Stomach (tissue), 9 donors: Measurements from ENCODE around the gene CLCNKA. TPM values are rescaled to one million over a fixed set of nuclear protein-coding genes. Genes with fewer than 3 reads are reported as not detected.
"Not testable (repeated sequence)": the region's sequence is repeated elsewhere in the genome, so short reads cannot be mapped to it uniquely, and the experiment has no call there.

Source experiments
- DNase-seq, 2 donors: peaks; one replicate each; pipeline versions ENCODE4 v3.0.0 to v3.0.0-alpha.2; 2013 to 2019
- H3K27ac ChIP-seq, 5 donors: fragments of 200-600 bp in 4 of 5; sonication (generic) in 4 of 5; one replicate each; pipeline ENCODE4 v1.5.1; 2013 to 2019; ENCODE audit warnings: mild to moderate bottlenecking in 1 of 5, moderate library complexity in 1 of 5
- H3K27me3 ChIP-seq, 3 donors: fragments of 200-600 bp; sonication (generic); one replicate each; pipeline ENCODE4 v1.5.1; 2017 to 2019; ENCODE audit warnings: mixed run types in 1 of 3
- H3K36me3 ChIP-seq, 4 donors: fragments of 200-600 bp; sonication (generic); 1 replicate in 3 of 4; 2 replicates in 1 of 4; pipeline ENCODE4 v1.5.1; 2016 to 2019
- H3K4me1 ChIP-seq, 4 donors: fragments of 200-600 bp; sonication (generic); one replicate each; pipeline ENCODE4 v1.5.1; 2016 to 2019
- H3K4me3 ChIP-seq, 4 donors: fragments of 200-600 bp; sonication (generic) in 3 of 4; one replicate each; pipeline ENCODE4 v1.5.1; 2016 to 2019; ENCODE audit warnings: mild to moderate bottlenecking in 1 of 4
- H3K9me3 ChIP-seq, 4 donors: fragments of 200-600 bp; sonication (generic); one replicate each; pipeline ENCODE4 v1.5.1; 2016 to 2019
- CTCF ChIP-seq, 7 experiments: fragments of 450-650 bp in 4 of 7; fragments of 200-600 bp in 3 of 7; sonication (generic) in 3 of 7; IDR thresholded peaks; one replicate each; pipeline ENCODE4 v1.5.1; 2016 to 2019; ENCODE audit warnings: antibody characterized with exemption in 7 of 7, control low read depth in 2 of 7, mild to moderate bottlenecking in 1 of 7
- EP300 ChIP-seq: sonication (generic); formaldehyde crosslinking; IDR thresholded peaks from one replicate; pipeline ENCODE4 v1.6.1; 2017; ENCODE audit warnings: antibody characterized with exemption
- POLR2A ChIP-seq, 4 donors: fragments of 450-650 bp; IDR thresholded peaks; one replicate each; pipeline ENCODE4 v1.6.1; 2016; ENCODE audit warnings: antibody characterized with exemption in 4 of 4, control low read depth in 2 of 4, mild to moderate bottlenecking in 1 of 4, moderate library complexity in 1 of 4
- POLR2AphosphoS5 ChIP-seq, 3 donors: sonication (generic); formaldehyde crosslinking; IDR thresholded peaks; one replicate each; pipeline ENCODE4 v1.6.1; 2016; ENCODE audit warnings: antibody characterized with exemption in 3 of 3
- WGBS, 5 donors: extraction: QIAGEN DNeasy Blood & Tissue Kit in 3 of 5; methylation state at CpG; one replicate each; pipeline versions ENCODE4 v1.1.5 to v1.1.7; 2013 to 2018; 5-methylcytosine and 5-hydroxymethylcytosine counted together
- intact Hi-C: fragments of 100-400 bp; cut with DNase I; formaldehyde crosslinking; loops from one replicate; pipeline ENCODE4 v1.15.1; 2023; ENCODE audit warnings: low total_unique reads
- polyA plus RNA-seq, 3 donors: library from polyadenylated mRNA; stranded (reverse); fragments of 200-250 nt; gene quantifications; one replicate each; pipeline ENCODE4 v1.2.3, GENCODE V29; 2013
- total RNA-seq, 5 donors: library from RNA; depleted of rRNA; stranded (reverse); fragments of >200 nt; gene quantifications; one replicate each; pipeline versions ENCODE4 v1.1.0 to v1.2.3, GENCODE V29; 2014 to 2016
- donor health status: healthy with polysubstance abuse.
- donor health status: Bipolar disorder and iron deficiency.
- donor health status: healthy.

The CLCNKA gene
- total and polyA plus RNA-seq, 8 donors: 0.55 to 16.1 (median 4.5) TPM; not detected in 2

DNA sequence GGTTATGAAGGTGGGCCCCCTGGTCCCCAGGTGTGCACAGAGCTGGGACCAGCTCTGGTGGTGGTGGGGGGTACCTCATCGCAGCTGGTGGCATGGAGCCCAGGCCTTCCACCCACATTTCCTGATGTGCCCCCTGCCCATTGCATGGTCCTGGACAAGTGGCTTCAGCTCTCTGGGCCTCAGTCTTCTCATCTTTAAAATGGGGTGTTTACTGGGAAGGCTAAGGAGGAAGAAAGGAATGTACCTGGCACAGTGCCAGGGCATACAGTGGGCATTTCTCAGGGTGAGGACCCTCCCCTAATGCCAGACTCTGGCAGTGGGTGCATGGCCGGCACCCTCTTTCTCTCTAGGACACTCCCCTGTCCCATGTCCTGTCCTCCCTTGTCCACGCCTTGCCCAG is 29.2 kb downstream of the CLCNKA start:
- TF ChIP-seq POLR2A (IDR thresholded peaks at IDR 0.05): no peak
- no peak for TF ChIP-seq EP300
- no peak for TF ChIP-seq CTCF (IDR thresholded peaks at IDR 0.05)
- no peak for TF ChIP-seq POLR2AphosphoS5 (IDR thresholded peaks at IDR 0.05)
- intact Hi-C loops: no loop called here
- H3K4me3 ChIP-seq: no peak overlapping the region
- H3K27me3 ChIP-seq: peaks cover 0 to 3% (median 0%) of the 10 kb centered on the region in 3 donors
- no peak for DNase-seq
- 87 to 93% (median 89%) methylated on average over 3 of the region's 3 CpGs for WGBS, 5 donors
- H3K4me1 ChIP-seq: peaks cover 6 to 15% (median 14%) of the 10 kb centered on the region in 4 donors
- H3K9me3 ChIP-seq: no peaks in the 10 kb centered on the region
- H3K36me3 ChIP-seq: no peaks in the 10 kb centered on the region
- H3K27ac ChIP-seq: no peak overlapping the region

DNA sequence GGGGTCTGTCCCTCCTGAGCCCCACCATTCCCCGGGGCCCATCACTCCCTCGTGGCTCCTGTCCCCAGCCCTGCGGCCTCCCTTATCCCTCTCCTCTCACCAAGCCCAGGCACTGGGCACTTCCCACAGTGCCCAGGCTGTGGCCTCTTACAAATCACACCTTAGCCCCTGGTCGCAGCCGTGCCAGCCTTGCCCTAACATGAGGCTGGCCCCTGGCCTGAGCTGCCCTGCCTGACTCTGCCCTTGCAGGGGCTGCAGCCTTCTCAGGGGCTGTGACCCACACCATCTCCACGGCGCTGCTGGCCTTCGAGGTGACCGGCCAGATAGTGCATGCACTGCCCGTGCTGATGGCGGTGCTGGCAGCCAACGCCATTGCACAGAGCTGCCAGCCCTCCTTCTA is 30.1 kb downstream of the CLCNKA start:
- H3K4me3 ChIP-seq, H3K36me3 ChIP-seq, H3K27ac ChIP-seq, H3K9me3 ChIP-seq, intact Hi-C loops, DNase-seq, H3K27me3 ChIP-seq: not testable (repeated sequence)
- peaks cover 6 to 20% (median 16%) of the 10 kb centered on the region in 4 donors for H3K4me1 ChIP-seq
- 84 to 89% (median 88%) methylated on average over 10 to 12 of the region's 12 CpGs for WGBS, 5 donors

GRCh38 chr1:16053781-16054502 is 32.1 kb downstream of the CLCNKA start:
- intact Hi-C loops: no loop called here
- H3K27me3 ChIP-seq: no peaks in the 10 kb centered on the region
- WGBS, 5 donors: 63 to 80% (median 75%) methylated on average over 3 to 8 of the region's 8 CpGs

GRCh38 chr1:16054598-16055540 is 33.0 kb downstream of the CLCNKA start:
- H3K27ac ChIP-seq: no peak overlapping the region
- H3K4me1 ChIP-seq: peaks cover 0 to 10% (median 8%) of the 10 kb centered on the region in 4 donors
- no peaks in the 10 kb centered on the region for H3K27me3 ChIP-seq
- 82 to 90% (median 84%) methylated on average over 7 of the region's 7 CpGs for WGBS, 5 donors
- H3K4me3 ChIP-seq: no peak overlapping the region
- intact Hi-C loops: no loop called here
- no peak for TF ChIP-seq POLR2A (IDR thresholded peaks at IDR 0.05)
- no peak for TF ChIP-seq POLR2AphosphoS5 (IDR thresholded peaks at IDR 0.05)
- TF ChIP-seq EP300: no peak
- no peak for TF ChIP-seq CTCF (IDR thresholded peaks at IDR 0.05)
- H3K9me3 ChIP-seq: no peaks in the 10 kb centered on the region
- no peak for DNase-seq
- no peaks in the 10 kb centered on the region for H3K36me3 ChIP-seq

More at GRCh38 chr1:16053781-16054502, 32.1 kb downstream of the CLCNKA start:
- no peak for DNase-seq
- H3K27ac ChIP-seq: no peak overlapping the region
- H3K36me3 ChIP-seq: no peaks in the 10 kb centered on the region
- H3K4me1 ChIP-seq: peaks cover 2 to 12% (median 11%) of the 10 kb centered on the region in 4 donors
- no peaks in the 10 kb centered on the region for H3K9me3 ChIP-seq
- TF ChIP-seq POLR2A (IDR thresholded peaks at IDR 0.05) (no peak), CTCF (IDR thresholded peaks at IDR 0.05) (no peak), POLR2AphosphoS5 (IDR thresholded peaks at IDR 0.05) (no peak), EP300 (no peak)
- H3K4me3 ChIP-seq: no peak overlapping the region
